NCI-H1436 (cell line): ENCODE measurements around the gene SNTB2.

Source experiments
- DNase-seq: peaks from one replicate; lab custom pipeline; 2025; lab: John Stamatoyannopoulos, UW

Gene SNTB2

GRCh38 chr16:69319381-69319780 lies 132.4 kb downstream of the SNTB2 start:
- no peak for DNase-seq

GRCh38 chr16:69319826-69320739 lies 133.1 kb downstream of the SNTB2 start:
- DNase-seq, result no peak

DNA sequence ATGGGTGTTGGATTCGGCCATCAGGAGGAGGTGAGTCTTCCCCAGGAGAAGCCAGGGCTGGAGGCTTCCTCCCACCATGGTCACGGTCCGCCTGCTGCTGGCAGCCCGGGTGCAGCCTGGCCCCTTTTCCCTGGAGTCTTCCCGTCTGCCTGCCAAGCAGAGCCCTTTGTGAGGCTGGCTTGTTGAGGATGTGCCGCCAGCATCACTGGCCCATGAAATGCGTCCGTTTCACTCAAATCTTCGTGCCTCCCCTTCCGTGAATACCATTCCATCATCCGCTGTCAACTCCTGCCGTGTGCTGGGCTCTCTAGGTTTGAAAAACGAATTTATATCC lies 133.7 kb downstream of the SNTB2 start:
- no peak for DNase-seq

GRCh38 chr16:69321080-69321479 lies 134.1 kb downstream of the SNTB2 start:
- no peak for DNase-seq

- DNase-seq, result no peak
These were observed 135.4 kb downstream of the SNTB2 start for GRCh38 chr16:69322343-69322742.

- DNase-seq, result no peak
These were observed 136.5 kb downstream of the SNTB2 start for GRCh38 chr16:69323415-69323814.

DNA sequence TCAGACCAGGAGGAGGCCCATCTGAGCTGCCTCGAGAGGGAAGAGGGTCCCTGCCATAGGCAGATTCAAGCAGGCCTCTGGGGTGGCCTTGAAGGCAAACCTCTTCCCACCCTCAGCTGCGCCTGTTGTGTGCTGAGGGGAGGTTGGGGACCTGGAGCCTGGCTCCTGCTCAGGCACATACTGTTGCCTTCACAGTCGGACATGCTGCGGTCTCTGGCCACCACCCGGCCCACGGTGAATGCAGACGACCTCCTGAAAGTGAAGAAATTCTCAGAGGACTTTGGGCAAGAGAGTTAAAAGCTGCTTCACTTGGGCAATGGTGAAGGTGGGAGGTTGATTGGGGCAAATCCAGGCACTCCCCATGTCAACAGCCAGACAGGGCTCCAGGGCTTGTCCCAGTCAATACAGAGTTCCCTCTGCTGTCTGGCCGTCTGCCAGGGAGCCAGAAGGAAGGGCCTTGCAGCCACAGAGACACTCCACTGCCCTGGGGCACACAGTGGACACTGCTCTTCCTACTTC lies 137.1 kb downstream of the SNTB2 start:
- DNase-seq, result no peak

DNA sequence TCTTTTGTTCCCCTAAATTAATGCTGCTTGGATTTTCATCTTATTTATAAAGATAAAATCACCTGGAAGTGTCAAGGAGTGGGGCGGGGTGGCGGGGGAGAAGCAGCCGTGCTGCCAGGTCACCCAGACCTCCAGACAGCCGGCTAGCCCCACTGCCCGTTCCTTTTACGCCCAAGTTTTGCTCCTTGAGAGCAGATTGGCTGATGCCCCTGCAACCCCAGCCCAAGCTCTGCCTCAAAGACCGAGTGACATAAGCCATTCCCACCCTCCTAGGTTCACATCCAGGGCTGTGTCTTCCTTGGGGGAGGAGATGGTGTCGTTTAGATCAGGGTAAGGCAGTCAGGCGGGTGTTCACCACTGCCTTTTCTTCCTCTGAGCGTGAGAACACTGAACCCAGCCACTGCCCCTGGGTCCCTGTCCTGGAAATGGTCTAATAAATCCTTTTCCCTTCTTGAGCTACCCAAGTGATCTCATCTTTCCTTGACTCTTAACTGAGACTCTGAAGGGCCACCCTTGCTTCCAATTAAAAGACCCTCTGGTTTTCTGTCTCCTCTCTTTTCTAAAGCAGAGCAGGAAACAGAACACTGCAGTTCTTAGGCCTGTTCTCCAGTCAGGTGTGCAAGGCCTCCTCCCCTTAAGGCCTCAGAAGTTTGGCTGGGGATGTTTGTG lies 137.8 kb downstream of the SNTB2 start:
- no peak for DNase-seq

DNA sequence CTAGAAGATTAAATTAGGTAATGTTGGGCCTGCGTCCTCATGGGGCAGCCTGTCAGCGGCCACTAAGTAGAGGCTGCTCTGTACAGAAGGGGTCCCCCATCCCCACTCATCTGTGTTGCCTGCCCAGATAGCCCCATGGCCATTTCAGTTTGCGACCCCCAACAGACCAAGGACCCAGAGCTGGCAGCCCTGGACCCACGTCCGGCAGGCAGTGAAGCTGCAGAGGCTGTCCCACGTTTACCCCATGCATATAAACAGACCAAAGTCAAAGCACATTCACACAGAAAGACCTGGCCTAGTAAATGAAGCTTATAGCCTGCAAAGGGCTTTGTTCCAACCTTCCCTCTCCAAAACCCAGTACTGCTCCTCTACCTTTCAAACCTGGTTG lies 138.8 kb downstream of the SNTB2 start:
- DNase-seq, result no peak

DNA sequence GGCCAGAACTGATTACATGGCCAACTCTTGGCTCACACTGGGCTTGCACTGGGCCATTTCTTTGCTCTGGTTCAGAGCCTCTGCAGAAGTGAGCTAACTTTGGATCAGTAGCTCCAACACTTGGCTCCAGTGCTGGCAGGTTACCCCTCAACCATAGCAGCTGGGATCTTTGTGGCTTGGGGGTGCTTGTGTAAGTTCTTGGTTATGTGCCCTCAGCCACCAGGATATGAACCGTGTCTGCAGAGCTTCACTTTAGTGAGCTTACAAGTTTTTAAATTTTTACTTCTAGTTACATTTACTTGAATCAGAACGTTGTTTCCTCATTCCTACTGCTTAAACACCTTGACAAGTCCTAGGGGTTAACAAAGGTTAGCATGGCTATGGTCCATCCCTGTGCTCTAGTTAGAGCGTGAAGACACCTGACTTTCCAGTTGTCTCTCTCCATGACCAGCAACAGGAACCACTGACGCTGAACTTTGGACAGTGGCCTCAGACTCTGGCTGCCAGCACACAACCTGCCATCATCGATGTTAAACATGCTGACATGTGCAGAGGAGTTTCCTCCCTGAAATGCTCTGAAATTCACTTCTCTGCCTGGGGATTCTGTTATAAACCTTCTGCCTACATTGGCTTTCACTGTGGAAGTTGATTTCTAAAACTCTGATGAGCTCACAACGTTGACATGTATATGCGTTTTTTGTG lies 139.4 kb downstream of the SNTB2 start:
- DNase-seq, result no peak

DNA sequence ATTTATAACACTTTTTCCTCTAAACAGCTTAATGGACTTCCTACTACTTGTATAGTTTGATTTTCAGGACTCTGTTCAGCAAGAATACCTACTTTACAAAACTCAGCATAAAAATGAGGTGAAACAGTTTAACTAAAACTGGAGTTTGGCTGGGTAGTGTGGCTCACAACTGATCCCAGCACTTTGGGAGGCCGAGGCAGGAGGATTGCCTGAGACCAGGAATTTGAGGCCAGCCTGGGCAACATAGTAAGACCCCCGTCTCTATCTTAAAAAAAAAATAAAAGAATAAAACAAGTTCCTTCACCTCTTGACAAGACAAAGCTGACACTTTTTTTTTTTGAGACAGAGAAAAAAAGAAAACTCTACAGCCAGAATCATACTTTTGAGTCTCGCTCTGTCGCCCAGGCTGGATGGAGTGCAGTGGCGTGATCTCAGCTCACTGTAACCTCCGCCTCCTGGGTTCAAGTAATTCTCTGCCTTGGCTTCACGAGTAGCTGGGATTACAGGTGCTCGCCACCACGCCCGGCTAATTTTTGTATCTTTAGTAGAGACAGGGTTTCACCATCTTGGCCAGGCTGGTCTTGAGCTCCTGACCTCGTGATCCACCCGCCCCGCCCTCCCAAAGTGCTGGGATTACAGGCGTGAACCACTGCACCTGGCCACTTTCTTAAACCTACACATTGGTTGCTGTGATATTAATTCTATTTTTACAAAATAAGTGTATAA lies 140.8 kb downstream of the SNTB2 start:
- DNase-seq, result no peak

GRCh38 chr16:69328854-69329316 lies 141.9 kb downstream of the SNTB2 start:
- no peak for DNase-seq

DNA sequence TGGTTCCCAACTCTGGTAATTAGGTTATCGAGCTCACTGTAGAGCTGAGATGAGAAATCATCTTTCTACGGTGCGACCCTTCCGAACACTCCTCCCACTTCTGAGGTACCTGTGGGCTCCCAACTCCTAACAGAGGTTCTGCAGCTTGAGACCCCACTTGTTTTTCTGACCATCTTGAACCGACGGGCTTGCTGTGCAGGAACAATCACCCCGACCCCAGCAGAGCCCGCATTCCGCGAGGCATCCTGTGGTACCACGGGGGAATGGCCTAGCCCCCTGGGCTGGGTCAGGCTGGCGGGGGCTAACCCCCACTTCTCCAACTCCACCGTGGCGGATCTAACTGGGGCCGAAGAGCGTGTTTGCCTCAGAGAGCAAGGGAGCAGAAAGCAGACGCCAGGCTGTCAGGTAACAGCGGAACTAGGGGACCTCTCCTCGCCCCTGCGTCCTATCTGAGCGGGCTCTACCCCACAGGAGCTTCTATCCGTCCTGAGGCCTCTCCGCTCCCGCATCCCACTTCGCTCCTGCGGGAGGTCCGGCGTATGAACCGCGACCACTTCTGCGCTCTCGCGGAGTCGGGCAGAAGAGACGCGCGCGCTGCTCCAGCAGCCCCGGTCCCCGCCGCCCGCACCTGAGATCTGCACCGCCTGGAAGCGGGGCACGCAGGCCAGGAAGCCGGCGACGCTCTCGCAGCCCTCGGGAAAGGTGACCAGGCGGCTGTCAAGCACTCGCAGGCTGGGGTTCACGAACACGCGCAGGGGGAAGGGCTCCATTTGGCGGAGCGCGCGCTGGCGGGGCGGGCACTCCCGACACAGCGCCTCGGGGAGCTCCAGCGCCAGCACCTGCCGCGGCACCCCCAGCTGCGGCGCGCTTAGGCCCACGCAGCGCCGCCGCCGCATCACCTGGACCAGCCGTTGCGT lies 142.7 kb downstream of the SNTB2 start:
- DNase-seq, result no peak

- DNase-seq, result peak; percentile 91
These were observed 143.5 kb downstream of the SNTB2 start, which contains the start of gene PDF for GRCh38 chr16:69330286-69331109. Gene PDF, minus strand, starts transcription at chr16:69330588. Its CDS starts 18 bp downstream, at chr16:69330570.

GRCh38 chr16:69334696-69335095 lies 147.7 kb downstream of the SNTB2 start:
- DNase-seq, result no peak

- DNase-seq, result no peak
These were observed 151.8 kb downstream of the SNTB2 start for GRCh38 chr16:69338557-69339288.

DNA sequence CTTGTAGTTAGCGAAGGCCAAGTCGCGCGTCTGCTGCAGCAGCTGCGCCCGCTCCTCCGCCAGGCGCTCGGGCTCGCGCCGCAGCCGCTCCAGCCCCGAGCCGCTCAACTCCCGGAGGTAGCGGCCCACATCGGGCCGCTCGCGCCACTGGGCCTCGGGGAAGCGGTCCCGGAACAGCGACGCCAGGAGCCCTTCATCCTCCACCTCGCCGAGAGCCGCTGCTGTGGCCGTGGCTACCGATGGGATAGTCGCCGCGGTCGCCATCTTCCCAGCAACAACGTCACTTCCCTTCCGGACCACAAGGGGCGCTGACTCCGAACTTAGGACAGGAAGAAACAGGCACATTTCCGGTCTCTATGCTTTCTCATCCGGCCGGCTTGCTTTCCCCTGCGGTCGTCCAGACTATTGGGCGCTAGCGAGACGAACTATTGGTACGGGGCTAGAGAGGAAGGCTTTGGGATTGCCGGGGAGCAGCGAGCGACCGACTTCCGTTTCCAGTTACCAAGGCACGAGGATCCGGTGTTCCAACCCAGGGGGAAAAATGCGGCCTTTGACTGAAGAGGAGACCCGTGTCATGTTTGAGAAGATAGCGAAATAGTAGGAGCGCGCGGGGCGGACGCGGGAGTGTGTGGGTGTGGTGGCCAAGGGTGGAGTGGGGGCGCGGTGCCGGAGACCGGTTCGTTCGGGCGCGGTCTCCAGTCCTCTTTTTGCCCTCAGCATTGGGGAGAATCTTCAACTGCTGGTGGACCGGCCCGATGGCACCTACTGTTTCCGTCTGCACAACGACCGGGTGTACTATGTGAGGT lies 152.5 kb downstream of the SNTB2 start, which contains the start of the genes COG8 and NIP7:
Gene COG8, minus strand, starts transcription at position 276 of the 806 bp plus-strand sequence. Its CDS starts 12 bp downstream, at position 264.
Gene NIP7, plus strand, starts transcription at position 484 of the 806 bp plus-strand sequence. Its CDS starts 58 bp downstream, at position 542.
- peak; percentile 97 for DNase-seq

DNA sequence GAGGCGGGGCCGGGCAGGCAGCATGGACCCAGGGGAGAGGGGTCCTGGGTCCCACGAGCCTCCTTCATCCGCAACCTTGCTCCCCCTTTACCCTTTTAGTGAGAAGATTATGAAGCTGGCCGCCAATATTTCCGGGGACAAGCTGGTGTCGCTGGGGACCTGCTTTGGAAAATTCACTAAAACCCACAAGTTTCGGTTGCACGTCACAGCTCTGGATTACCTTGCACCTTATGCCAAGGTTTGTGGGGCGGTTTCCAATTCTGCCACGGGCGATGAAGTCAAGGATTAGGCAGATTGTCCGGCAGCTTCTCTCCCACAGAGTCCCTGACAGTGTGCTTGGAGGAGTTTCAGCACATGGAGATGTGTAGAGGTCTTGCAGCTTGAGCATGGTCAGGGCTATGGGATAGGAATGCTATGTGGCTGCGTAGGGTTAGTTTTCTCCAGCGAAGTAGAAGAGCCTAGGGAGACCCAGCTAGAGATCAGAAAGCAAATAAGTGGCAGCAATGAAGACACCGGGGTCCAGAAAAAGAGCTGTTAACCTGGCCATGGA lies 153.2 kb downstream of the SNTB2 start:
- DNase-seq, result no peak
